ENCODE measurements around the gene EFNA4. TPM values are rescaled to one million over a fixed set of nuclear protein-coding genes. Genes with fewer than 3 reads are reported as not detected.

EFNA4 gene
- total and polyA plus RNA-seq, 9 of the 15 experiments (the other 6 are each of a cell fraction or from before 2014, with no cell fraction given) = 0.68 to 7.4 (median 6.1) TPM

- no TSS peak for BruUV-seq (replicated peaks)
- peak; percentile 86 to 94 (median 87) for DNase-seq (ENCODE audit: extremely low read depth in 1 of 4, low spot score in 3 of 4)
- ChIA-PET CTCF (ENCODE audit: low intra/inter-chr PET ratio) (interaction anchor here (0.6 kb wide), 1 partner anchor 505 kb away, joined by 3 read pairs; no protein-coding TSS in a partner anchor), POLR2A (interaction anchor here (0.7 kb wide), 2 partner anchors 20 to 50 kb away, joined by 3 read pairs; no protein-coding TSS in a partner anchor)
- intact Hi-C loops (cut with micrococcal nuclease) = loop anchor here (1.0 to 2.0 kb wide), 2 partner anchors 8 to 14 kb away; partner anchors contain the start of gene EFNA4
- Histone ChIP-seq H3K9ac (ENCODE audit: insufficient read depth in 1 of 2, low read depth in 2 of 2, low read length in 2 of 2) (peak overlapping the region; percentile 48 to 77), H3K27ac (ENCODE audit: extremely low read depth, low read depth, low read length) (peak overlapping the region; percentile 44), H3K36me3 (ENCODE audit: control insufficient read depth, insufficient read depth, low read length) (peaks cover 15% of the 10 kb centered on the region; the same call in 1 of the 3 replicates), H2AFZ (ENCODE audit: low read depth, low read length) (peak overlapping the region; percentile 87), H3K4me3 (peak overlapping the region; percentile 29), H3K4me2 (ENCODE audit: insufficient read depth, low read length) (peak overlapping the region; percentile 76), H3K9me1 (ENCODE audit: control insufficient read depth, insufficient read depth, low read length) (no peaks in the 10 kb centered on the region), H3K79me2 (ENCODE audit: control insufficient read depth, insufficient read depth, low read length) (no peaks in the 10 kb centered on the region), H3K4me1 (replicated peaks in 1 of 2; ENCODE audit: control insufficient read depth in 2 of 2, insufficient read depth in 2 of 2, low read length in 2 of 2) (peaks cover 26 to 47% of the 10 kb centered on the region in 2 experiments), H3K9me3 (replicated peaks; ENCODE audit: control insufficient read depth, insufficient read depth, low read depth, low read length) (no peaks in the 10 kb centered on the region), H4K20me1 (replicated peaks; ENCODE audit: control insufficient read depth, insufficient read depth, low read length) (no peaks in the 10 kb centered on the region), H3K27me3 (ENCODE audit: control insufficient read depth in 2 of 2, insufficient read depth in 2 of 2, low read length in 2 of 2) (no peaks in the 10 kb centered on the region)
- peak; percentile 88 for FAIRE-seq
- in situ Hi-C loops (cut with MboI) = no loop called here
- 4% methylated on average over 51 of the region's 61 CpGs for WGBS (ENCODE audit: insufficient coverage, low coverage, missing lambda C conversion rate)
- ATAC-seq = peak; percentile 98
- TF ChIP-seq, protein P1, sequence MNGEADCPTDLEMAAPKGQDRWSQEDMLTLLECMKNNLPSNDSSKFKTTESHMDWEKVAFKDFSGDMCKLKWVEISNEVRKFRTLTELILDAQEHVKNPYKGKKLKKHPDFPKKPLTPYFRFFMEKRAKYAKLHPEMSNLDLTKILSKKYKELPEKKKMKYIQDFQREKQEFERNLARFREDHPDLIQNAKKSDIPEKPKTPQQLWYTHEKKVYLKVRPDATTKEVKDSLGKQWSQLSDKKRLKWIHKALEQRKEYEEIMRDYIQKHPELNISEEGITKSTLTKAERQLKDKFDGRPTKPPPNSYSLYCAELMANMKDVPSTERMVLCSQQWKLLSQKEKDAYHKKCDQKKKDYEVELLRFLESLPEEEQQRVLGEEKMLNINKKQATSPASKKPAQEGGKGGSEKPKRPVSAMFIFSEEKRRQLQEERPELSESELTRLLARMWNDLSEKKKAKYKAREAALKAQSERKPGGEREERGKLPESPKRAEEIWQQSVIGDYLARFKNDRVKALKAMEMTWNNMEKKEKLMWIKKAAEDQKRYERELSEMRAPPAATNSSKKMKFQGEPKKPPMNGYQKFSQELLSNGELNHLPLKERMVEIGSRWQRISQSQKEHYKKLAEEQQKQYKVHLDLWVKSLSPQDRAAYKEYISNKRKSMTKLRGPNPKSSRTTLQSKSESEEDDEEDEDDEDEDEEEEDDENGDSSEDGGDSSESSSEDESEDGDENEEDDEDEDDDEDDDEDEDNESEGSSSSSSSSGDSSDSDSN (IDR thresholded peaks at IDR 0.05; ENCODE audit: borderline replicate concordance in 1 of 2, low read depth in 2 of 2, low read length in 2 of 2) = peak in 1 of 2 experiments; percentile 42; a peak in 1 of 4 replicates
- peak in 1 of 2 experiments; percentile 70; a peak in 1 of 4 replicates for TF ChIP-seq CSDE1 (IDR thresholded peaks at IDR 0.05)
- TF ChIP-seq POLR2AphosphoS5 (IDR thresholded peaks at IDR 0.05; ENCODE audit: control insufficient read depth, insufficient read depth, low read depth, low read length) = no peak
- TF ChIP-seq EWSR1 (IDR thresholded peaks at IDR 0.05; ENCODE audit: borderline replicate concordance, low read depth, partially characterized antibody) = no peak
- TF ChIP-seq, protein P2, sequence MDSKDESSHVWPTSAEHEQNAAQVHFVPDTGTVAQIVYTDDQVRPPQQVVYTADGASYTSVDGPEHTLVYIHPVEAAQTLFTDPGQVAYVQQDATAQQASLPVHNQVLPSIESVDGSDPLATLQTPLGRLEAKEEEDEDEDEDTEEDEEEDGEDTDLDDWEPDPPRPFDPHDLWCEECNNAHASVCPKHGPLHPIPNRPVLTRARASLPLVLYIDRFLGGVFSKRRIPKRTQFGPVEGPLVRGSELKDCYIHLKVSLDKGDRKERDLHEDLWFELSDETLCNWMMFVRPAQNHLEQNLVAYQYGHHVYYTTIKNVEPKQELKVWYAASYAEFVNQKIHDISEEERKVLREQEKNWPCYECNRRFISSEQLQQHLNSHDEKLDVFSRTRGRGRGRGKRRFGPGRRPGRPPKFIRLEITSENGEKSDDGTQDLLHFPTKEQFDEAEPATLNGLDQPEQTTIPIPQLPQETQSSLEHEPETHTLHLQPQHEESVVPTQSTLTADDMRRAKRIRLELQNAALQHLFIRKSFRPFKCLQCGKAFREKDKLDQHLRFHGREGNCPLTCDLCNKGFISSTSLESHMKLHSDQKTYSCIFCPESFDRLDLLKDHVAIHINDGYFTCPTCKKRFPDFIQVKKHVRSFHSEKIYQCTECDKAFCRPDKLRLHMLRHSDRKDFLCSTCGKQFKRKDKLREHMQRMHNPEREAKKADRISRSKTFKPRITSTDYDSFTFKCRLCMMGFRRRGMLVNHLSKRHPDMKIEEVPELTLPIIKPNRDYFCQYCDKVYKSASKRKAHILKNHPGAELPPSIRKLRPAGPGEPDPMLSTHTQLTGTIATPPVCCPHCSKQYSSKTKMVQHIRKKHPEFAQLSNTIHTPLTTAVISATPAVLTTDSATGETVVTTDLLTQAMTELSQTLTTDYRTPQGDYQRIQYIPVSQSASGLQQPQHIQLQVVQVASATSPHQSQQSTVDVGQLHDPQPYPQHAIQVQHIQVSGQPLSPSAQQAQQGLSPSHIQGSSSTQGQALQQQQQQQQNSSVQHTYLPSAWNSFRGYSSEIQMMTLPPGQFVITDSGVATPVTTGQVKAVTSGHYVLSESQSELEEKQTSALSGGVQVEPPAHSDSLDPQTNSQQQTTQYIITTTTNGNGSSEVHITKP (IDR thresholded peaks at IDR 0.05; ENCODE audit: partially characterized antibody) = peak; percentile 80
- TF ChIP-seq, protein P3, sequence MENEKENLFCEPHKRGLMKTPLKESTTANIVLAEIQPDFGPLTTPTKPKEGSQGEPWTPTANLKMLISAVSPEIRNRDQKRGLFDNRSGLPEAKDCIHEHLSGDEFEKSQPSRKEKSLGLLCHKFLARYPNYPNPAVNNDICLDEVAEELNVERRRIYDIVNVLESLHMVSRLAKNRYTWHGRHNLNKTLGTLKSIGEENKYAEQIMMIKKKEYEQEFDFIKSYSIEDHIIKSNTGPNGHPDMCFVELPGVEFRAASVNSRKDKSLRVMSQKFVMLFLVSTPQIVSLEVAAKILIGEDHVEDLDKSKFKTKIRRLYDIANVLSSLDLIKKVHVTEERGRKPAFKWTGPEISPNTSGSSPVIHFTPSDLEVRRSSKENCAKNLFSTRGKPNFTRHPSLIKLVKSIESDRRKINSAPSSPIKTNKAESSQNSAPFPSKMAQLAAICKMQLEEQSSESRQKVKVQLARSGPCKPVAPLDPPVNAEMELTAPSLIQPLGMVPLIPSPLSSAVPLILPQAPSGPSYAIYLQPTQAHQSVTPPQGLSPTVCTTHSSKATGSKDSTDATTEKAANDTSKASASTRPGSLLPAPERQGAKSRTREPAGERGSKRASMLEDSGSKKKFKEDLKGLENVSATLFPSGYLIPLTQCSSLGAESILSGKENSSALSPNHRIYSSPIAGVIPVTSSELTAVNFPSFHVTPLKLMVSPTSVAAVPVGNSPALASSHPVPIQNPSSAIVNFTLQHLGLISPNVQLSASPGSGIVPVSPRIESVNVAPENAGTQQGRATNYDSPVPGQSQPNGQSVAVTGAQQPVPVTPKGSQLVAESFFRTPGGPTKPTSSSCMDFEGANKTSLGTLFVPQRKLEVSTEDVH (IDR thresholded peaks at IDR 0.05; ENCODE audit: low read depth, partially characterized antibody) = peak; percentile 68
- TF ChIP-seq ZFP30 (CRISPR knock-in tag; IDR thresholded peaks at IDR 0.05; ENCODE audit: borderline replicate concordance) = no peak
- TF ChIP-seq BCOR (IDR thresholded peaks at IDR 0.05) = peak; percentile 70
- no peak for TF ChIP-seq CREBBP (IDR thresholded peaks at IDR 0.05; ENCODE audit: low read depth, low read length)
Observed at GRCh38 chr1:155070721-155071569, 7.4 kb downstream of the EFNA4 start.

Data from K562 (cell line).